SK-N-SH (cell line): Measurements from ENCODE around the gene PMIS2.

Experiments used
- EP300 ChIP-seq, 2 experiments: IDR thresholded peaks; 2 replicates each; pipeline versions ENCODE4 v1.4.0 to v1.6.1; 2012; ENCODE audit warnings: borderline replicate concordance in 1 of 2, low read depth in 1 of 2, low read length in 1 of 2
- GABPA ChIP-seq: IDR thresholded peaks from 2 replicates; pipeline ENCODE4 v1.4.0; 2012; ENCODE audit warnings: low read depth, mild to moderate bottlenecking
- MXI1 ChIP-seq: IDR thresholded peaks from 2 replicates; pipeline ENCODE4 v1.6.1; 2012; ENCODE audit warnings: mild to moderate bottlenecking, low read depth, low read length, improper control_type of control experiment
- YY1 ChIP-seq: IDR thresholded peaks from 2 replicates; pipeline ENCODE4 v1.4.0; 2012; ENCODE audit warnings: low read depth, mild to moderate bottlenecking
- TF ChIP-seq, protein P1 (sequence below): fragments of 200-600 bp; sonication (generic); IDR thresholded peaks from 2 replicates; pipeline ENCODE4 v1.6.1; 2017; ENCODE audit warnings: antibody characterized with exemption, mild to moderate bottlenecking, moderate library complexity

DNA sequence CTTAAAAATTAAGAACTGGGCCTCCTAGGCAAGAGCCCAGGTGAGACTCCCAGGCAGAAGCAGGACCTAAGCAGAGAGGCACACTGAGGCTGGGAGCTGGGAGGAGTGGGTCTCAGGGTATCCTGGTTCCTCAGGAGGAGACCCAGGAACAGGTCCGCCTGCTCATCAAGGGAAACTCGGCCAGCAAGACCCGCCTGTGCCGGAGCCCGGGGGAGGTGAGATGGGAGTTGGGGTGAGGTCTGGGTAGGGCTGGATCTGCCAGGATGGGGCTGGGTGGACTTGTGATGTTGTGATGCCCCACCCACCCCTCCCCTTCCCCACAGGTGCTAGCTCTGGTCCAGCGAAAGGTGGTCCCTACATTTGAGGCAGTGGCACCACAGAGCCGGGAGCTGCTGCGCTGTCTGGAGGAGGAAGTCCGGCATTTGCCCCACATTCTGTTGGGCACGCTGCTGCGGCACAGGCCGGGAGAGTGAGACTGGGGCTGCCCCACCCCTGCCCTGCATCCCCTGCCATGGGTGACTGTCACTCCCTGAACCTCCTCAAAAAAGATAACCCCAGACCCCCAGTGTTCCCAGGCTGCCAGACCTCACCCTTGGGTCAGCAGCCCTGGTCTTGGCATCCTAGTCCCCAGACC, 33.4 kb downstream of the PMIS2 start:
- TF ChIP-seq EP300 (IDR thresholded peaks at IDR 0.05; ENCODE audit: borderline replicate concordance in 1 of 2, low read depth in 1 of 2, low read length in 1 of 2) (no peak), YY1 (no peak), GABPA (no peak), MXI1 (no peak)
- TF ChIP-seq, protein P1, sequence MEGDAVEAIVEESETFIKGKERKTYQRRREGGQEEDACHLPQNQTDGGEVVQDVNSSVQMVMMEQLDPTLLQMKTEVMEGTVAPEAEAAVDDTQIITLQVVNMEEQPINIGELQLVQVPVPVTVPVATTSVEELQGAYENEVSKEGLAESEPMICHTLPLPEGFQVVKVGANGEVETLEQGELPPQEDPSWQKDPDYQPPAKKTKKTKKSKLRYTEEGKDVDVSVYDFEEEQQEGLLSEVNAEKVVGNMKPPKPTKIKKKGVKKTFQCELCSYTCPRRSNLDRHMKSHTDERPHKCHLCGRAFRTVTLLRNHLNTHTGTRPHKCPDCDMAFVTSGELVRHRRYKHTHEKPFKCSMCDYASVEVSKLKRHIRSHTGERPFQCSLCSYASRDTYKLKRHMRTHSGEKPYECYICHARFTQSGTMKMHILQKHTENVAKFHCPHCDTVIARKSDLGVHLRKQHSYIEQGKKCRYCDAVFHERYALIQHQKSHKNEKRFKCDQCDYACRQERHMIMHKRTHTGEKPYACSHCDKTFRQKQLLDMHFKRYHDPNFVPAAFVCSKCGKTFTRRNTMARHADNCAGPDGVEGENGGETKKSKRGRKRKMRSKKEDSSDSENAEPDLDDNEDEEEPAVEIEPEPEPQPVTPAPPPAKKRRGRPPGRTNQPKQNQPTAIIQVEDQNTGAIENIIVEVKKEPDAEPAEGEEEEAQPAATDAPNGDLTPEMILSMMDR, result no peak
